SK-N-SH (cell line): Measurements from ENCODE around the gene KCNF1. TPM values are rescaled to one million over a fixed set of nuclear protein-coding genes. Genes with fewer than 3 reads are reported as not detected.

Experiments
- CTCF ChIA-PET: fragments of 300-600, 350-600 bp; formaldehyde crosslinking; extraction: SDS; loops from one replicate; lab custom pipeline; 2021; lab: Yijun Ruan, JAX
- POLR2A ChIA-PET: fragments of 350-600 bp; sonication (Branson Sonifier 250); formaldehyde crosslinking; extraction: SDS; loops from one replicate; lab custom pipeline; 2020; ENCODE audit warnings: antibody characterized with exemption, inconsistent platforms; lab: Yijun Ruan, JAX
- DNase-seq: peaks from one replicate; pipeline ENCODE4 v3.0.0; 2012
- H2AFZ ChIP-seq: fragments of 200-600 bp; sonication (generic); 2 replicates; pipeline ENCODE4 v1.8.1; 2016; ENCODE audit warnings: antibody characterized with exemption, mild to moderate bottlenecking, low read depth
- H3F3A ChIP-seq: fragments of 200-600 bp; sonication (generic); replicated peaks from 2 replicates; pipeline ENCODE3; 2016; ENCODE audit warnings: antibody characterized with exemption, mild to moderate bottlenecking; ENCODE audit not compliant: insufficient read depth
- H3K27ac ChIP-seq, 2 experiments: fragments of 200-500 bp in 1 of 2; fragments of 200-600 bp in 1 of 2; sonication (Bioruptor generic) in 1 of 2; sonication (generic), shearing (Covaris generic) in 1 of 2; 2 replicates each; pipeline versions ENCODE4 v1.5.1 to v1.6.1; 2014 to 2016; ENCODE audit warnings: low read depth in 2 of 2, inconsistent platforms in 1 of 2, low read length in 1 of 2, mild to moderate bottlenecking in 1 of 2, mixed read lengths in 1 of 2
- H3K27me3 ChIP-seq: fragments of 200-600 bp; sonication (generic), shearing (Covaris generic); 2 replicates; pipeline ENCODE4 v1.6.1; 2016; ENCODE audit warnings: mixed run types; ENCODE audit not compliant: insufficient read depth
- H3K36me3 ChIP-seq, 2 experiments: fragments of 200-500 bp in 1 of 2; fragments of 200-600 bp in 1 of 2; sonication (Bioruptor generic) in 1 of 2; sonication (generic) in 1 of 2; replicated peaks in 1 of 2; 2 replicates each; pipeline versions ENCODE3 to v1.5.1; 2014 to 2016; ENCODE audit warnings: low read length in 1 of 2, mild to moderate bottlenecking in 1 of 2; ENCODE audit not compliant: insufficient read depth in 2 of 2, control insufficient read depth in 1 of 2
- H3K4me1 ChIP-seq, 2 experiments: fragments of 200-500 bp in 1 of 2; fragments of 200-600 bp in 1 of 2; sonication (Bioruptor generic) in 1 of 2; sonication (generic), shearing (Covaris generic) in 1 of 2; 2 replicates each; pipeline versions ENCODE4 v1.5.1 to v1.6.1; 2014 to 2016; ENCODE audit warnings: low read depth in 1 of 2, low read length in 1 of 2, mixed run types in 1 of 2; ENCODE audit not compliant: insufficient read depth in 2 of 2, control insufficient read depth in 1 of 2
- H3K4me2 ChIP-seq: fragments of 200-600 bp; sonication (generic), shearing (Covaris generic); 2 replicates; pipeline ENCODE4 v1.6.1; 2017; ENCODE audit warnings: mixed run types
- H3K4me3 ChIP-seq, 2 experiments: fragments of 200-500 bp in 1 of 2; fragments of 200-600 bp in 1 of 2; sonication (Bioruptor generic) in 1 of 2; sonication (generic), shearing (Covaris generic) in 1 of 2; 2 replicates each; pipeline versions ENCODE4 v1.5.1 to v1.8.1; 2014 to 2016; ENCODE audit warnings: low read depth in 2 of 2, inconsistent platforms in 1 of 2, low read length in 1 of 2, mild to moderate bottlenecking in 1 of 2, mixed read lengths in 1 of 2, moderate library complexity in 1 of 2
- H3K79me2 ChIP-seq: fragments of 200-600 bp; sonication (generic); 2 replicates; pipeline ENCODE4 v1.8.1; 2017; ENCODE audit warnings: mild to moderate bottlenecking; ENCODE audit not compliant: insufficient read depth
- H3K9ac ChIP-seq: fragments of 200-600 bp; sonication (generic); 2 replicates; pipeline ENCODE4 v1.6.1; 2017; ENCODE audit warnings: mixed run types
- H3K9me2 ChIP-seq: fragments of 200-600 bp; sonication (generic); 2 replicates; pipeline ENCODE4 v1.6.1; 2017; ENCODE audit warnings: mixed run types
- H3K9me3 ChIP-seq: fragments of 200-600 bp; sonication (generic); 2 replicates; pipeline ENCODE4 v1.6.1; 2017; ENCODE audit warnings: mixed run types, mild to moderate bottlenecking, moderate library complexity
- H4K20me1 ChIP-seq: fragments of 200-600 bp; sonication (generic); 2 replicates; pipeline ENCODE4 v1.6.1; 2017; ENCODE audit warnings: mild to moderate bottlenecking, mixed run types; ENCODE audit not compliant: insufficient read depth
- EZH2phosphoT487 ChIP-seq: fragments of 200-600 bp; sonication (generic); IDR thresholded peaks from 2 replicates; pipeline ENCODE4 v1.6.1; 2017; ENCODE audit warnings: low read depth, mixed run types, mild to moderate bottlenecking, antibody characterized with exemption, moderate library complexity, borderline replicate concordance
- FOXM1 ChIP-seq: IDR thresholded peaks from 2 replicates; pipeline ENCODE4 v1.4.0; 2012; ENCODE audit warnings: low read depth, mild to moderate bottlenecking
- NFIC ChIP-seq: IDR thresholded peaks from 2 replicates; pipeline ENCODE4 v1.4.0; 2012; ENCODE audit warnings: borderline replicate concordance
- RCOR1 ChIP-seq: fragments of 150-350 bp; IDR thresholded peaks from 2 replicates; pipeline ENCODE4 v1.6.1; 2017; ENCODE audit warnings: antibody characterized with exemption, low read length
- RXRA ChIP-seq: IDR thresholded peaks from 2 replicates; pipeline ENCODE4 v1.4.0; 2012; ENCODE audit warnings: low read depth, mild to moderate bottlenecking, borderline replicate concordance
- SIN3A ChIP-seq: IDR thresholded peaks from 2 replicates; pipeline ENCODE4 v1.6.1; 2012; ENCODE audit warnings: low read depth, mild to moderate bottlenecking, low read length, moderate library complexity, borderline replicate concordance
- TAF1 ChIP-seq: IDR thresholded peaks from 2 replicates; pipeline ENCODE4 v1.6.1; 2012; ENCODE audit warnings: low read depth, mild to moderate bottlenecking, low read length, moderate library complexity, borderline replicate concordance
- WGBS: methylation state at CpG from one replicate; pipeline ENCODE4 v1.1.6; 2017; ENCODE audit warnings: low lambda C conversion rate; 5-methylcytosine and 5-hydroxymethylcytosine counted together
- polyA plus RNA-seq, 3 experiments: library from polyadenylated mRNA; depleted of rRNA; stranded (reverse); fragments of >200 nt; gene quantifications; 2 replicates each; pipeline ENCODE4 v1.2.3, GENCODE V29; 2012
- TF ChIP-seq, protein P1 (sequence below): IDR thresholded peaks from 2 replicates; pipeline ENCODE4 v1.4.0; 2012; ENCODE audit warnings: low read depth
- TF ChIP-seq, protein P2 (sequence below): IDR thresholded peaks from 2 replicates; pipeline ENCODE4; 2012
- TF ChIP-seq, protein P3 (sequence below): IDR thresholded peaks from 2 replicates; pipeline ENCODE4 v1.6.1; 2012; ENCODE audit warnings: mild to moderate bottlenecking, low read depth, low read length, moderate library complexity
- TF ChIP-seq, protein P4 (sequence below): IDR thresholded peaks from 2 replicates; pipeline ENCODE4 v1.4.0; 2012; ENCODE audit warnings: low read depth, borderline replicate concordance
- TF ChIP-seq, protein P5 (sequence below): fragments of 150-350 bp; IDR thresholded peaks from 2 replicates; pipeline ENCODE4 v1.6.1; 2017; ENCODE audit warnings: antibody characterized with exemption, low read length, low read depth, borderline replicate concordance

KCNF1 gene
- polyA plus RNA-seq, 1 of the 3 experiments (the other 2 are of a cell fraction), result 0.23 TPM

DNA sequence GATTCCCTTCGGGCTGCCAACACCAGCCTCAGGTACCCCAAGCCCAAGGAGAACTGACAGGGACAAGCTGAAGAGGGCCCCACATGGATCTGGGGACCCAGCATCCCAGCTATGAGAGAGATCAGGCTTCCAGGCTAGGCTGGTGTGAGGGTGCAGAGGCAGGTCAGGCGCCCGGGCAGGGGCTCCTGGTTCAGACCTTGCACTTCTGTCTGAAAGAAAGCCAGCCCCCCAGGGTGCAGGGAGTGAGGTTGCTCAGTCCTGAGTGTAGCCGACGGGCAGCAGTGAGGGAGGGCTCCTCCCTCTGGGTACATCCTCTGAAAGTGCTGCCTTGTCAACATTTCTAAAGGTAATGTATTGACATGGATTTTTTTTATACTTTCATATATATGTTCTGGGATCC lies 33.1 kb downstream of the KCNF1 start:
- TF ChIP-seq, protein P1, sequence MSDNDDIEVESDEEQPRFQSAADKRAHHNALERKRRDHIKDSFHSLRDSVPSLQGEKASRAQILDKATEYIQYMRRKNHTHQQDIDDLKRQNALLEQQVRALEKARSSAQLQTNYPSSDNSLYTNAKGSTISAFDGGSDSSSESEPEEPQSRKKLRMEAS, result no peak
- TF ChIP-seq, protein P2, sequence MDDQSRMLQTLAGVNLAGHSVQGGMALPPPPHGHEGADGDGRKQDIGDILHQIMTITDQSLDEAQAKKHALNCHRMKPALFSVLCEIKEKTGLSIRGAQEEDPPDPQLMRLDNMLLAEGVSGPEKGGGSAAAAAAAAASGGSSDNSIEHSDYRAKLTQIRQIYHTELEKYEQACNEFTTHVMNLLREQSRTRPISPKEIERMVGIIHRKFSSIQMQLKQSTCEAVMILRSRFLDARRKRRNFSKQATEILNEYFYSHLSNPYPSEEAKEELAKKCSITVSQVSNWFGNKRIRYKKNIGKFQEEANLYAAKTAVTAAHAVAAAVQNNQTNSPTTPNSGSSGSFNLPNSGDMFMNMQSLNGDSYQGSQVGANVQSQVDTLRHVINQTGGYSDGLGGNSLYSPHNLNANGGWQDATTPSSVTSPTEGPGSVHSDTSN, result no peak
- TF ChIP-seq SIN3A (no peak), EZH2phosphoT487 (no peak), RXRA (no peak), RCOR1 (no peak), FOXM1 (no peak), NFIC (no peak), TAF1 (no peak)
- TF ChIP-seq, protein P3, sequence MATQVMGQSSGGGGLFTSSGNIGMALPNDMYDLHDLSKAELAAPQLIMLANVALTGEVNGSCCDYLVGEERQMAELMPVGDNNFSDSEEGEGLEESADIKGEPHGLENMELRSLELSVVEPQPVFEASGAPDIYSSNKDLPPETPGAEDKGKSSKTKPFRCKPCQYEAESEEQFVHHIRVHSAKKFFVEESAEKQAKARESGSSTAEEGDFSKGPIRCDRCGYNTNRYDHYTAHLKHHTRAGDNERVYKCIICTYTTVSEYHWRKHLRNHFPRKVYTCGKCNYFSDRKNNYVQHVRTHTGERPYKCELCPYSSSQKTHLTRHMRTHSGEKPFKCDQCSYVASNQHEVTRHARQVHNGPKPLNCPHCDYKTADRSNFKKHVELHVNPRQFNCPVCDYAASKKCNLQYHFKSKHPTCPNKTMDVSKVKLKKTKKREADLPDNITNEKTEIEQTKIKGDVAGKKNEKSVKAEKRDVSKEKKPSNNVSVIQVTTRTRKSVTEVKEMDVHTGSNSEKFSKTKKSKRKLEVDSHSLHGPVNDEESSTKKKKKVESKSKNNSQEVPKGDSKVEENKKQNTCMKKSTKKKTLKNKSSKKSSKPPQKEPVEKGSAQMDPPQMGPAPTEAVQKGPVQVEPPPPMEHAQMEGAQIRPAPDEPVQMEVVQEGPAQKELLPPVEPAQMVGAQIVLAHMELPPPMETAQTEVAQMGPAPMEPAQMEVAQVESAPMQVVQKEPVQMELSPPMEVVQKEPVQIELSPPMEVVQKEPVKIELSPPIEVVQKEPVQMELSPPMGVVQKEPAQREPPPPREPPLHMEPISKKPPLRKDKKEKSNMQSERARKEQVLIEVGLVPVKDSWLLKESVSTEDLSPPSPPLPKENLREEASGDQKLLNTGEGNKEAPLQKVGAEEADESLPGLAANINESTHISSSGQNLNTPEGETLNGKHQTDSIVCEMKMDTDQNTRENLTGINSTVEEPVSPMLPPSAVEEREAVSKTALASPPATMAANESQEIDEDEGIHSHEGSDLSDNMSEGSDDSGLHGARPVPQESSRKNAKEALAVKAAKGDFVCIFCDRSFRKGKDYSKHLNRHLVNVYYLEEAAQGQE, result no peak
- TF ChIP-seq, protein P4, sequence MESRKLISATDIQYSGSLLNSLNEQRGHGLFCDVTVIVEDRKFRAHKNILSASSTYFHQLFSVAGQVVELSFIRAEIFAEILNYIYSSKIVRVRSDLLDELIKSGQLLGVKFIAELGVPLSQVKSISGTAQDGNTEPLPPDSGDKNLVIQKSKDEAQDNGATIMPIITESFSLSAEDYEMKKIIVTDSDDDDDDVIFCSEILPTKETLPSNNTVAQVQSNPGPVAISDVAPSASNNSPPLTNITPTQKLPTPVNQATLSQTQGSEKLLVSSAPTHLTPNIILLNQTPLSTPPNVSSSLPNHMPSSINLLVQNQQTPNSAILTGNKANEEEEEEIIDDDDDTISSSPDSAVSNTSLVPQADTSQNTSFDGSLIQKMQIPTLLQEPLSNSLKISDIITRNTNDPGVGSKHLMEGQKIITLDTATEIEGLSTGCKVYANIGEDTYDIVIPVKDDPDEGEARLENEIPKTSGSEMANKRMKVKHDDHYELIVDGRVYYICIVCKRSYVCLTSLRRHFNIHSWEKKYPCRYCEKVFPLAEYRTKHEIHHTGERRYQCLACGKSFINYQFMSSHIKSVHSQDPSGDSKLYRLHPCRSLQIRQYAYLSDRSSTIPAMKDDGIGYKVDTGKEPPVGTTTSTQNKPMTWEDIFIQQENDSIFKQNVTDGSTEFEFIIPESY, result no peak
- TF ChIP-seq, protein P5, sequence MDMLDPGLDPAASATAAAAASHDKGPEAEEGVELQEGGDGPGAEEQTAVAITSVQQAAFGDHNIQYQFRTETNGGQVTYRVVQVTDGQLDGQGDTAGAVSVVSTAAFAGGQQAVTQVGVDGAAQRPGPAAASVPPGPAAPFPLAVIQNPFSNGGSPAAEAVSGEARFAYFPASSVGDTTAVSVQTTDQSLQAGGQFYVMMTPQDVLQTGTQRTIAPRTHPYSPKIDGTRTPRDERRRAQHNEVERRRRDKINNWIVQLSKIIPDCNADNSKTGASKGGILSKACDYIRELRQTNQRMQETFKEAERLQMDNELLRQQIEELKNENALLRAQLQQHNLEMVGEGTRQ, result no peak
- TF ChIP-seq, all 33 proteins: peak for 0
- ChIA-PET POLR2A (no interaction called here), CTCF (interaction anchor here (1.0 to 2.1 kb wide), 3 partner anchors 33 to 109 kb away, joined by 3 to 5 read pairs (median 5); partner anchors contain the start of gene KCNF1)
- H3K36me3 ChIP-seq, result no peaks in the 10 kb centered on the region
- no peak overlapping the region for H2AFZ ChIP-seq
- no peak overlapping the region for H3K9ac ChIP-seq
- DNase-seq, result no peak
- H3K9me2 ChIP-seq, result no peaks in the 10 kb centered on the region
- peaks cover 7 to 16% of the 10 kb centered on the region in 2 experiments; a peak in 3 of 4 replicates for H3K4me1 ChIP-seq
- no peaks in the 10 kb centered on the region for H3K27me3 ChIP-seq
- H3K27ac ChIP-seq, result no peak overlapping the region
- H3K4me2 ChIP-seq, result no peak overlapping the region
- WGBS, result 79% methylated on average over 5 of the region's 5 CpGs
- H4K20me1 ChIP-seq, result no peaks in the 10 kb centered on the region
- no peaks in the 10 kb centered on the region for H3K9me3 ChIP-seq
- H3K4me3 ChIP-seq, result no peak overlapping the region
- H3F3A ChIP-seq, result peaks cover 7% of the 10 kb centered on the region
- no peaks in the 10 kb centered on the region for H3K79me2 ChIP-seq
